ENCODE data around the gene GNPNAT1. TPM values are rescaled to one million over a fixed set of nuclear protein-coding genes. Genes with fewer than 3 reads are reported as not detected.

GNPNAT1 gene
- total and polyA plus RNA-seq, 9 of the 15 experiments (the other 6 are each of a cell fraction or from before 2014, with no cell fraction given), result 15.8 to 27.7 (median 25.3) TPM

GRCh38 chr14:52778702-52779101, 12.7 kb downstream of the GNPNAT1 start:
- FAIRE-seq, result no peak
- Histone ChIP-seq H2AFZ (ENCODE audit: low read depth, low read length) (no peak overlapping the region), H3K4me2 (ENCODE audit: insufficient read depth, low read length) (no peak overlapping the region), H4K20me1 (replicated peaks; ENCODE audit: control insufficient read depth, insufficient read depth, low read length) (no peaks in the 10 kb centered on the region), H3K79me2 (ENCODE audit: control insufficient read depth, insufficient read depth, low read length) (no peaks in the 10 kb centered on the region), H3K9ac (ENCODE audit: insufficient read depth in 1 of 2, low read depth in 2 of 2, low read length in 2 of 2) (no peak overlapping the region), H3K4me1 (replicated peaks in 1 of 2; ENCODE audit: control insufficient read depth in 2 of 2, insufficient read depth in 2 of 2, low read length in 2 of 2) (no peaks in the 10 kb centered on the region), H3K36me3 (ENCODE audit: control insufficient read depth, insufficient read depth, low read length) (peaks cover 64% of the 10 kb centered on the region; the same call in 2 of the 3 replicates), H3K9me3 (replicated peaks; ENCODE audit: control insufficient read depth, insufficient read depth, low read depth, low read length) (no peaks in the 10 kb centered on the region), H3K9me1 (ENCODE audit: control insufficient read depth, insufficient read depth, low read length) (no peaks in the 10 kb centered on the region), H3K27ac (ENCODE audit: extremely low read depth, low read depth, low read length) (no peak overlapping the region), H3K4me3 (no peak overlapping the region), H3K27me3 (ENCODE audit: control insufficient read depth in 2 of 2, insufficient read depth in 2 of 2, low read length in 2 of 2) (no peaks in the 10 kb centered on the region)
- no peak for DNase-seq (ENCODE audit: extremely low read depth in 1 of 4, low spot score in 3 of 4)
- no peak for ATAC-seq
- BruUV-seq (replicated peaks), result no TSS peak
- ChIA-PET POLR2A (no interaction called here), CTCF (ENCODE audit: low intra/inter-chr PET ratio) (no interaction called here)
- in situ Hi-C loops (cut with MboI) (no loop called here), intact Hi-C loops (cut with micrococcal nuclease) (no loop called here)
- TF ChIP-seq SOX6 (IDR thresholded peaks at IDR 0.05) (no peak), FUS (optimal IDR thresholded peaks at IDR 0.05; ENCODE audit: low read depth, low read length) (no peak)
- WGBS (ENCODE audit: insufficient coverage, low coverage, missing lambda C conversion rate), result 85% methylated on average over 7 of the region's 7 CpGs

DNA sequence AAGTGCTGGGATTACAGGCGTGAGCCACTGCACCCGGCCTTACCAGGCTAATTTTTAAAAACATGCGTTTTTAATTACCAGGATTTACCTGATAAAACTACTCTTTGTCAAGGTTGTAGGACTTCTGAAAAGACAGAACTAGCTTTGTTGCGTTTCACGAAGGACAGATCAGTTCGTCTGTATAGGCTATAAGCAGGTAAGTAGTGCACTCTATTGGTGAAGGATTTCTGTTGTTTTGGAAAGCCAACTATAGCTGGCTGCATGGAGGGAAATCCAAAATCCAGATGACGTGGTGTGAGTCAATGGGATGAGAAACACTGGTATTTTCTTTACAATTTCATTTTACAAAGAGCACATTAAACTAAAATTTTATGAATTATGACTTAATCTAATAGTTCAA, 14.6 kb downstream of the GNPNAT1 start:
- H3K4me2 ChIP-seq (ENCODE audit: insufficient read depth, low read length), result no peak overlapping the region
- H3K27me3 ChIP-seq (ENCODE audit: control insufficient read depth in 2 of 2, insufficient read depth in 2 of 2, low read length in 2 of 2), result no peaks in the 10 kb centered on the region
- H3K4me3 ChIP-seq, result no peak overlapping the region
- in situ Hi-C loops (cut with MboI), result no loop called here
- no peak overlapping the region for H2AFZ ChIP-seq (ENCODE audit: low read depth, low read length)
- no TSS peak for BruUV-seq (replicated peaks)
- H3K27ac ChIP-seq (ENCODE audit: extremely low read depth, low read depth, low read length), result no peak overlapping the region
- peaks cover 58% of the 10 kb centered on the region; the same call in 2 of the 3 replicates for H3K36me3 ChIP-seq (ENCODE audit: control insufficient read depth, insufficient read depth, low read length)
- intact Hi-C loops (cut with micrococcal nuclease), result no loop called here
- TF ChIP-seq DPF2 (IDR thresholded peaks at IDR 0.05), result no peak
- TF ChIP-seq SETDB1 (IDR thresholded peaks at IDR 0.05; ENCODE audit: low read length), result no peak
- TF ChIP-seq PTRF (tag; IDR thresholded peaks at IDR 0.05), result no peak
- TF ChIP-seq, protein P1, sequence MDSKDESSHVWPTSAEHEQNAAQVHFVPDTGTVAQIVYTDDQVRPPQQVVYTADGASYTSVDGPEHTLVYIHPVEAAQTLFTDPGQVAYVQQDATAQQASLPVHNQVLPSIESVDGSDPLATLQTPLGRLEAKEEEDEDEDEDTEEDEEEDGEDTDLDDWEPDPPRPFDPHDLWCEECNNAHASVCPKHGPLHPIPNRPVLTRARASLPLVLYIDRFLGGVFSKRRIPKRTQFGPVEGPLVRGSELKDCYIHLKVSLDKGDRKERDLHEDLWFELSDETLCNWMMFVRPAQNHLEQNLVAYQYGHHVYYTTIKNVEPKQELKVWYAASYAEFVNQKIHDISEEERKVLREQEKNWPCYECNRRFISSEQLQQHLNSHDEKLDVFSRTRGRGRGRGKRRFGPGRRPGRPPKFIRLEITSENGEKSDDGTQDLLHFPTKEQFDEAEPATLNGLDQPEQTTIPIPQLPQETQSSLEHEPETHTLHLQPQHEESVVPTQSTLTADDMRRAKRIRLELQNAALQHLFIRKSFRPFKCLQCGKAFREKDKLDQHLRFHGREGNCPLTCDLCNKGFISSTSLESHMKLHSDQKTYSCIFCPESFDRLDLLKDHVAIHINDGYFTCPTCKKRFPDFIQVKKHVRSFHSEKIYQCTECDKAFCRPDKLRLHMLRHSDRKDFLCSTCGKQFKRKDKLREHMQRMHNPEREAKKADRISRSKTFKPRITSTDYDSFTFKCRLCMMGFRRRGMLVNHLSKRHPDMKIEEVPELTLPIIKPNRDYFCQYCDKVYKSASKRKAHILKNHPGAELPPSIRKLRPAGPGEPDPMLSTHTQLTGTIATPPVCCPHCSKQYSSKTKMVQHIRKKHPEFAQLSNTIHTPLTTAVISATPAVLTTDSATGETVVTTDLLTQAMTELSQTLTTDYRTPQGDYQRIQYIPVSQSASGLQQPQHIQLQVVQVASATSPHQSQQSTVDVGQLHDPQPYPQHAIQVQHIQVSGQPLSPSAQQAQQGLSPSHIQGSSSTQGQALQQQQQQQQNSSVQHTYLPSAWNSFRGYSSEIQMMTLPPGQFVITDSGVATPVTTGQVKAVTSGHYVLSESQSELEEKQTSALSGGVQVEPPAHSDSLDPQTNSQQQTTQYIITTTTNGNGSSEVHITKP (IDR thresholded peaks at IDR 0.05; ENCODE audit: partially characterized antibody), result no peak
- TF ChIP-seq ZNF561 (CRISPR knock-in tag; conservative IDR thresholded peaks at IDR 0.05), result no peak
- TF ChIP-seq SMARCA4 (IDR thresholded peaks at IDR 0.05), result no peak
- no peak for TF ChIP-seq ZNF695 (CRISPR knock-in tag; IDR thresholded peaks at IDR 0.05)
- TF ChIP-seq SUPT5H (IDR thresholded peaks at IDR 0.05), result no peak
- TF ChIP-seq RCOR1 (IDR thresholded peaks at IDR 0.05; ENCODE audit: borderline replicate concordance in 1 of 2, low read depth in 2 of 2, low read length in 2 of 2), result no peak
- no peak for TF ChIP-seq EP400 (IDR thresholded peaks at IDR 0.05)
- TF ChIP-seq, protein P2, sequence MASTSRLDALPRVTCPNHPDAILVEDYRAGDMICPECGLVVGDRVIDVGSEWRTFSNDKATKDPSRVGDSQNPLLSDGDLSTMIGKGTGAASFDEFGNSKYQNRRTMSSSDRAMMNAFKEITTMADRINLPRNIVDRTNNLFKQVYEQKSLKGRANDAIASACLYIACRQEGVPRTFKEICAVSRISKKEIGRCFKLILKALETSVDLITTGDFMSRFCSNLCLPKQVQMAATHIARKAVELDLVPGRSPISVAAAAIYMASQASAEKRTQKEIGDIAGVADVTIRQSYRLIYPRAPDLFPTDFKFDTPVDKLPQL (IDR thresholded peaks at IDR 0.05; ENCODE audit: extremely low read depth, insufficient read length), result no peak
- no peaks in the 10 kb centered on the region for H4K20me1 ChIP-seq (replicated peaks; ENCODE audit: control insufficient read depth, insufficient read depth, low read length)
- CTCF ChIA-PET (ENCODE audit: low intra/inter-chr PET ratio), result no interaction called here
- H3K9ac ChIP-seq (ENCODE audit: insufficient read depth in 1 of 2, low read depth in 2 of 2, low read length in 2 of 2), result no peak overlapping the region
- H3K9me3 ChIP-seq (replicated peaks; ENCODE audit: control insufficient read depth, insufficient read depth, low read depth, low read length), result no peaks in the 10 kb centered on the region
- DNase-seq (ENCODE audit: extremely low read depth in 1 of 4, low spot score in 3 of 4), result no peak
- H3K79me2 ChIP-seq (ENCODE audit: control insufficient read depth, insufficient read depth, low read length), result no peaks in the 10 kb centered on the region
- FAIRE-seq, result no peak
- no peaks in the 10 kb centered on the region for H3K9me1 ChIP-seq (ENCODE audit: control insufficient read depth, insufficient read depth, low read length)
- 88% methylated on average over 7 of the region's 7 CpGs for WGBS (ENCODE audit: insufficient coverage, low coverage, missing lambda C conversion rate)
- 0 out of 3 replicates have a peak, but pooled peaks have one; percentile 29 for ATAC-seq
- no peaks in the 10 kb centered on the region for H3K4me1 ChIP-seq (replicated peaks in 1 of 2; ENCODE audit: control insufficient read depth in 2 of 2, insufficient read depth in 2 of 2, low read length in 2 of 2)
- POLR2A ChIA-PET, result interaction anchor here (1.0 kb wide), 1 partner anchor 11 kb away, joined by 3 read pairs; no protein-coding TSS in a partner anchor
